Ovary (tissue), 3 donors: ENCODE measurements around the gene KCNK7.

Experiments
- EP300 ChIP-seq: sonication (generic); formaldehyde crosslinking; IDR thresholded peaks from one replicate; pipeline ENCODE4 v1.6.1; 2017; ENCODE audit warnings: antibody characterized with exemption
- TF ChIP-seq, protein P1 (sequence below), 3 donors: fragments of 450-650 bp in 2 of 3; fragments of 200-600 bp in 1 of 3; IDR thresholded peaks; one replicate each; pipeline versions ENCODE4 v1.5.1 to v1.8.0; 2016 to 2022; ENCODE audit warnings: antibody characterized with exemption in 3 of 3, mild to moderate bottlenecking in 1 of 3
- donor health status: DM: no; HTN: no; CAD: no.

DNA sequence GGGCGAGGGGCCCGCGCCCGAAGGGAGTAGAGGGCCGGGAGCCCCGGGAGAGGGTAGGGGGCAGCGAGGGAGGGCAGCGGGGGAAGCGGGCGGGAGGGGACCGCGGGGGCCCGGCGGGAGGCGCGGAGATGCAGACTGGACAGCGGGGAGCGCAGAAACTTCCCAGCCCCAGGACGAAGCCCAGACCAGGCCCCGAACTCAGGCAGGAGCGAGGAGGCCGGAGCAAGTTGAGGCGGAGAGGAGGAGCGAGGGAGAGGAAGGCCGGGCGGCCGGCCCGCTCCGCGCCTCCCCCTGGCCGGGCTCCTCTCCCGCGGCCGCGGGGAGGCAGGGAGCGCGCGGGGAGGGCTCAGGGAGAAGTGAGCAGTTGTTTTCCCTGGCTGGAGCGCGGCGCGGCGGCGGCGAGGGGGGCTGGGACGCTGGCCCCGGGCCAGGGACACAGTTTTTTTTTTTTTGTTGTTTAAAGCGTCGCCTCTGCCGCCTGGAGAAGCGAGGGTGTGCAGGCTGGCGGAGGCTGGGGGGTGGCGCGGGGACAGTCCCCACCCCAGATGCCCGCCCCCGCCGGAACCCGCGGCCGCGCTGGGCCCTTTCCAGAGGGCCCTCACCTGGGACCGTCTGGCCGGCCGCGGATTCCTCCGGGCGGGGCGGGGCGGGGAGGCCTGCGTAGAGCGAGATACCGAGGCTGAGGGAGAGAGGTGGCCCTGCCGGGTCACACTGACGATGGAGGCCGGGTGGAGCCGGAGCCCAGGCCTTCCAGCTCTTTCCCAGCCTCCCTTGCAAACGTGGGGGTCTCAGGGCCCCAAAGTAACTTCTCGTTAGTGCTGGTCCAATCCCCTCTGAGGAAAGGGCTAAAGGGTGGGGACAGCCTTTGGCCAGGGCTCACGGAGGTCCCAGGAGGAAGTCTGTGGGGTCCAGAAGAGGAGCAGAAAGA lies 37.3 kb downstream of the KCNK7 start, which contains the start of gene LTBP3:
- TF ChIP-seq, protein P1, sequence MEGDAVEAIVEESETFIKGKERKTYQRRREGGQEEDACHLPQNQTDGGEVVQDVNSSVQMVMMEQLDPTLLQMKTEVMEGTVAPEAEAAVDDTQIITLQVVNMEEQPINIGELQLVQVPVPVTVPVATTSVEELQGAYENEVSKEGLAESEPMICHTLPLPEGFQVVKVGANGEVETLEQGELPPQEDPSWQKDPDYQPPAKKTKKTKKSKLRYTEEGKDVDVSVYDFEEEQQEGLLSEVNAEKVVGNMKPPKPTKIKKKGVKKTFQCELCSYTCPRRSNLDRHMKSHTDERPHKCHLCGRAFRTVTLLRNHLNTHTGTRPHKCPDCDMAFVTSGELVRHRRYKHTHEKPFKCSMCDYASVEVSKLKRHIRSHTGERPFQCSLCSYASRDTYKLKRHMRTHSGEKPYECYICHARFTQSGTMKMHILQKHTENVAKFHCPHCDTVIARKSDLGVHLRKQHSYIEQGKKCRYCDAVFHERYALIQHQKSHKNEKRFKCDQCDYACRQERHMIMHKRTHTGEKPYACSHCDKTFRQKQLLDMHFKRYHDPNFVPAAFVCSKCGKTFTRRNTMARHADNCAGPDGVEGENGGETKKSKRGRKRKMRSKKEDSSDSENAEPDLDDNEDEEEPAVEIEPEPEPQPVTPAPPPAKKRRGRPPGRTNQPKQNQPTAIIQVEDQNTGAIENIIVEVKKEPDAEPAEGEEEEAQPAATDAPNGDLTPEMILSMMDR (IDR thresholded peaks at IDR 0.05): no peak
- TF ChIP-seq EP300: no peak
